ENCODE data around the gene SDF4.

DNA sequence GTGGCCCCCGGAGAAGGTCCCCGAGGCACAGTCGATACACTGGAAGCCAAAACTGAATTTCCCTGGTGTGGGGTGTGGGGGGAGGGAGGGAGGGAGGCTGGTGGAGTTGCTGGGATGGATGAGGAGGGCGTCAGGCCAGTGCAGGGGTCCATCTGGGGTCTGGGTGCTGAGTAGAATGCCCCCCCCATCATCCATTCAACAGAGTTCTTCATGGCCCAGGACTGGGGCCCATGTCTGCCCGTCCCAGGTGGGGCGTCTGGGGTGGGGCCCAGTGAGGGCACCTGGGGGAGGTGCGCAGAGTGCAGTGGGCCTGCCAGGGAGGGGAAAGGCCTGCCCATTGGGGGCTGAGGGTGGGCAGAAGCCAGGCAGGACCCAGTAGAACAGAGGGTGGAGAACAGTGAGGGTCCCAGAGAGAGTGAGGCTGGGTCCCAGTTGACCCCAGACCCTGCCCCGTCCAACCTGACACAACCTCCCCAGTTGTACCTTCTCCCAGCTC lies 27.3 kb downstream of the SDF4 start:
- TF ChIP-seq GATA2 (IDR thresholded peaks at IDR 0.05; ENCODE audit: low read depth, low read length) (no peak), GATA3 (IDR thresholded peaks at IDR 0.05; ENCODE audit: low read depth, low read length) (no peak)

Data from SH-SY5Y (cell line).